H1 (cell line): ENCODE results near the gene CTIF.

Experiments
- CTCF ChIP-seq, 3 experiments: IDR thresholded peaks; 1 replicate in 2 of 3; 2 replicates in 1 of 3; pipeline versions ENCODE4 v1.5.1 to v1.6.1; 2011; ENCODE audit warnings: low read length in 3 of 3, mild to moderate bottlenecking in 3 of 3, inconsistent platforms in 2 of 3, low read depth in 1 of 3, moderate library complexity in 1 of 3; ENCODE audit not compliant: insufficient read depth in 1 of 3; ENCODE audit errors: control extremely low read depth in 1 of 3
- JUND ChIP-seq: IDR thresholded peaks from 2 replicates; pipeline ENCODE4 v1.6.1; 2011; ENCODE audit warnings: mild to moderate bottlenecking, improper control_type of control experiment, low read length
- KDM5A ChIP-seq: fragments of 200-600 bp; IDR thresholded peaks from 2 replicates; pipeline ENCODE4 v1.7.1; 2012; ENCODE audit warnings: mild to moderate bottlenecking, low read length, inconsistent platforms, mixed read lengths
- RBBP5 ChIP-seq: IDR thresholded peaks from 2 replicates; pipeline ENCODE4 v1.7.1; 2012; ENCODE audit warnings: low read depth, mild to moderate bottlenecking, inconsistent platforms, low read length, moderate library complexity, borderline replicate concordance
- TAF1 ChIP-seq: IDR thresholded peaks from 2 replicates; pipeline ENCODE4 v1.6.1; 2011; ENCODE audit warnings: mild to moderate bottlenecking, low read depth, low read length

- TF ChIP-seq KDM5A, result no peak
- no peak for TF ChIP-seq CTCF (IDR thresholded peaks at IDR 0.05; ENCODE audit: control extremely low read depth in 1 of 3, insufficient read depth in 1 of 3, low read depth in 1 of 3, low read length in 3 of 3)
- no peak for TF ChIP-seq JUND
- TF ChIP-seq TAF1, result no peak
- no peak for TF ChIP-seq RBBP5
Observed at GRCh38 chr18:48560491-48560890, 21.7 kb downstream of the CTIF start.
